Activated T-cell treated with anti-CD3 and anti-CD28 coated beads for 48 hours (primary cell): ENCODE measurements around the gene TBC1D2B.
"Not testable (repeated sequence)": the region's sequence is repeated elsewhere in the genome, so short reads cannot be mapped to it uniquely, and the experiment has no call there.

Experiments used
- DNase-seq: peaks from one replicate; pipeline ENCODE4 v3.0.0-alpha.2; 2020; ENCODE audit warnings: low read depth

The TBC1D2B gene

GRCh38 chr15:77986891-77987764, 90.4 kb downstream of the TBC1D2B start:
- no peak for DNase-seq

- no peak for DNase-seq
Observed at GRCh38 chr15:77985931-77986480, 91.5 kb downstream of the TBC1D2B start.

GRCh38 chr15:77985031-77985930, 92.2 kb downstream of the TBC1D2B start:
- no peak for DNase-seq

- no peak for DNase-seq
Observed at GRCh38 chr15:77984446-77984861, 93.1 kb downstream of the TBC1D2B start.

- DNase-seq, result no peak
Observed at GRCh38 chr15:77983708-77984445, 93.6 kb downstream of the TBC1D2B start.

GRCh38 chr15:77983091-77983707, 94.3 kb downstream of the TBC1D2B start:
- DNase-seq, result no peak

- no peak for DNase-seq
Observed at GRCh38 chr15:77982127-77982490, 95.4 kb downstream of the TBC1D2B start.

- DNase-seq, result no peak
Observed at GRCh38 chr15:77981281-77982126, 96.0 kb downstream of the TBC1D2B start.

GRCh38 chr15:77980674-77981073, 96.8 kb downstream of the TBC1D2B start:
- not testable (repeated sequence) for DNase-seq

GRCh38 chr15:77980098-77980497, 97.4 kb downstream of the TBC1D2B start:
- DNase-seq, result no peak

- DNase-seq, result not testable (repeated sequence)
Observed at GRCh38 chr15:77979157-77979556, 98.4 kb downstream of the TBC1D2B start.

- DNase-seq, result not testable (repeated sequence)
Observed at GRCh38 chr15:77978759-77979145, 98.8 kb downstream of the TBC1D2B start.

- DNase-seq, result not testable (repeated sequence)
Observed at GRCh38 chr15:77977903-77978758, 99.4 kb downstream of the TBC1D2B start.

- not testable (repeated sequence) for DNase-seq
Observed at GRCh38 chr15:77976760-77977525, 100.6 kb downstream of the TBC1D2B start.

- not testable (repeated sequence) for DNase-seq
Observed at GRCh38 chr15:77976095-77976450, 101.4 kb downstream of the TBC1D2B start.

GRCh38 chr15:77975332-77976094, 102.0 kb downstream of the TBC1D2B start:
- DNase-seq, result no peak

- DNase-seq, result no peak
Observed at GRCh38 chr15:77974416-77975331, 102.8 kb downstream of the TBC1D2B start.
